SU-DHL-6 (cell line): Measurements from ENCODE around the gene PRRC2C.

ENCODE experiments used
- H2AFZ ChIP-seq: fragments of 200-600 bp; sonication (generic); 2 replicates; pipeline ENCODE4 v1.6.1; 2014; ENCODE audit warnings: low read depth, mild to moderate bottlenecking, moderate library complexity, mixed read lengths, antibody characterized with exemption, low read length; ENCODE audit not compliant: severe bottlenecking
- H3F3A ChIP-seq: fragments of 200-600 bp; shearing (Covaris generic); 2 replicates; pipeline ENCODE4 v1.6.0; 2016; ENCODE audit warnings: antibody characterized with exemption, mild to moderate bottlenecking; ENCODE audit not compliant: insufficient read depth
- H3K27ac ChIP-seq: fragments of 200-600 bp; sonication (generic); 2 replicates; pipeline ENCODE4 v1.5.1; 2016; ENCODE audit warnings: low read depth, mild to moderate bottlenecking, low read length, moderate library complexity, mixed read lengths
- H3K27me3 ChIP-seq: fragments of 200-600 bp; sonication (generic), shearing (Covaris generic); 2 replicates; pipeline ENCODE4 v1.6.0; 2014; ENCODE audit warnings: mild to moderate bottlenecking, low read length
- H3K36me3 ChIP-seq: fragments of 200-600 bp; sonication (generic); 2 replicates; pipeline ENCODE4 v1.6.1; 2014; ENCODE audit warnings: mild to moderate bottlenecking, low read length, mixed read lengths
- H3K4me2 ChIP-seq: fragments of 300-600, 200-600 bp; shearing (Covaris generic), sonication (generic); 2 replicates; pipeline ENCODE4 v1.6.0; 2014; ENCODE audit warnings: low read length, low read depth, mild to moderate bottlenecking; ENCODE audit not compliant: poor library complexity, severe bottlenecking
- H3K4me3 ChIP-seq: fragments of 200-600 bp; sonication (generic); 2 replicates; pipeline ENCODE4 v1.5.1; 2014; ENCODE audit warnings: antibody characterized with exemption, low read length, mild to moderate bottlenecking, mixed read lengths; ENCODE audit not compliant: insufficient read depth, poor library complexity, severe bottlenecking
- H3K79me2 ChIP-seq: fragments of 200-600 bp; sonication (generic); 2 replicates; pipeline ENCODE4 v1.6.1; 2014; ENCODE audit warnings: mild to moderate bottlenecking, low read length, moderate library complexity; ENCODE audit not compliant: insufficient read depth
- H3K9ac ChIP-seq: fragments of 200-600 bp; sonication (generic); 2 replicates; pipeline ENCODE4 v1.7.0; 2014; ENCODE audit warnings: mild to moderate bottlenecking, low read length
- H3K9me2 ChIP-seq: fragments of 200-600 bp; sonication (generic); replicated peaks from 2 replicates; pipeline ENCODE4 v1.6.1; 2014; ENCODE audit warnings: low read length; ENCODE audit not compliant: insufficient read depth
- H3K9me3 ChIP-seq: fragments of 200-600 bp; sonication (generic); 2 replicates; pipeline ENCODE4 v1.6.1; 2014; ENCODE audit warnings: low read length, mixed read lengths; ENCODE audit not compliant: insufficient read depth
- H4K20me1 ChIP-seq: fragments of 200-600 bp; sonication (generic); 2 replicates; pipeline ENCODE4 v1.6.1; 2014; ENCODE audit warnings: low read depth, mild to moderate bottlenecking, antibody characterized with exemption, low read length, moderate library complexity, mixed read lengths
- CTCF ChIP-seq: fragments of 200-600 bp; sonication (generic); IDR thresholded peaks from one replicate; pipeline ENCODE4 v1.5.1; 2017; ENCODE audit warnings: antibody characterized with exemption, mild to moderate bottlenecking, low read length, moderate library complexity; ENCODE audit not compliant: insufficient read depth, poor library complexity, severe bottlenecking
- EZH2phosphoT487 ChIP-seq: fragments of 200-600 bp; sonication (generic), shearing (Covaris generic); conservative IDR thresholded peaks from 2 replicates; pipeline ENCODE4 v1.6.1; 2018; ENCODE audit warnings: mild to moderate bottlenecking, antibody characterized with exemption, low read length, moderate library complexity, mixed read lengths

Gene PRRC2C

GRCh38 chr1:171470726-171471125, 14.6 kb upstream of the PRRC2C start:
- TF ChIP-seq CTCF = no peak
- no peak for TF ChIP-seq EZH2phosphoT487

GRCh38 chr1:171472183-171472647, 13.1 kb upstream of the PRRC2C start:
- Histone ChIP-seq H3K4me2 (no peak overlapping the region), H3K27ac (no peak overlapping the region), H3K36me3 (no peaks in the 10 kb centered on the region), H3K9me2 (no peaks in the 10 kb centered on the region), H3F3A (no peaks in the 10 kb centered on the region), H3K27me3 (no peaks in the 10 kb centered on the region), H2AFZ (no peak overlapping the region), H3K4me3 (no peak overlapping the region), H3K9me3 (no peaks in the 10 kb centered on the region), H4K20me1 (no peaks in the 10 kb centered on the region), H3K79me2 (no peaks in the 10 kb centered on the region), H3K9ac (no peak overlapping the region)
- TF ChIP-seq CTCF = no peak
- no peak for TF ChIP-seq EZH2phosphoT487

More at GRCh38 chr1:171470726-171471125, 14.6 kb upstream of the PRRC2C start:
- H2AFZ ChIP-seq = no peak overlapping the region
- no peaks in the 10 kb centered on the region for H3F3A ChIP-seq
- no peaks in the 10 kb centered on the region for H3K27me3 ChIP-seq
- H3K79me2 ChIP-seq = no peaks in the 10 kb centered on the region
- no peak overlapping the region for H3K9ac ChIP-seq
- H3K9me2 ChIP-seq = no peaks in the 10 kb centered on the region
- no peaks in the 10 kb centered on the region for H4K20me1 ChIP-seq
- no peaks in the 10 kb centered on the region for H3K36me3 ChIP-seq
- H3K9me3 ChIP-seq = no peaks in the 10 kb centered on the region
- no peak overlapping the region for H3K4me3 ChIP-seq
- H3K4me2 ChIP-seq = no peak overlapping the region
- no peak overlapping the region for H3K27ac ChIP-seq

GRCh38 chr1:171476829-171477228, 8.5 kb upstream of the PRRC2C start:
- Histone ChIP-seq H3F3A (no peaks in the 10 kb centered on the region), H3K79me2 (no peaks in the 10 kb centered on the region), H4K20me1 (no peaks in the 10 kb centered on the region), H3K36me3 (no peaks in the 10 kb centered on the region), H3K9ac (no peak overlapping the region), H3K27ac (no peak overlapping the region), H3K9me3 (no peaks in the 10 kb centered on the region), H3K9me2 (no peaks in the 10 kb centered on the region), H3K4me3 (no peak overlapping the region), H3K4me2 (no peak overlapping the region), H3K27me3 (no peaks in the 10 kb centered on the region), H2AFZ (no peak overlapping the region)
- TF ChIP-seq EZH2phosphoT487 = no peak
- no peak for TF ChIP-seq CTCF
